Naive thymus-derived CD8-positive, alpha-beta T cell (primary cell): ENCODE results near the gene CYP27B1. TPM values are rescaled to one million over a fixed set of nuclear protein-coding genes. Genes with fewer than 3 reads are reported as not detected.
A peak's percentile ranks its signal among the peaks of the same experiment; 100 is the strongest.
"Not testable (repeated sequence)": the region's sequence is repeated elsewhere in the genome, so short reads cannot be mapped to it uniquely, and the experiment has no call there.

ENCODE experiments used
- ATAC-seq, 2 donors: fragments of 150-1000 bp; cut with Tn5 transposase in 1 of 2; sonication (Bioruptor Pico), chemical (Tn5 transposase) in 1 of 2; 1 replicate in 1 of 2; 2 replicates in 1 of 2; pipeline ENCODE4 v1.10.0; 2021; ENCODE audit warnings: mild to moderate bottlenecking in 2 of 2, moderate library complexity in 2 of 2
- POLR2A ChIA-PET: fragments of 350-600 bp; sonication (Branson Sonifier 250); formaldehyde crosslinking; loops from one replicate; lab custom pipeline; 2021; ENCODE audit warnings: antibody characterized with exemption; lab: Charles Lee
- DNase-seq, 10 donors: peaks; one replicate each; pipeline versions ENCODE4 v3.0.0 to v3.0.0-alpha.2; 2020 to 2022
- H3K27ac Mint-ChIP-seq, 10 donors: one replicate each; pipeline ENCODE4 v1.8.0; 2020 to 2022; ENCODE audit warnings: mild to moderate bottlenecking in 10 of 10, mixed read lengths in 10 of 10, moderate library complexity in 4 of 10, inconsistent platforms in 1 of 10
- H3K27me3 Mint-ChIP-seq, 5 donors: one replicate each; pipeline ENCODE4 v1.8.0; 2021 to 2022; ENCODE audit warnings: mixed read lengths in 5 of 5
- H3K36me3 Mint-ChIP-seq, 3 donors: one replicate each; pipeline ENCODE4 v1.8.0; 2020 to 2022; ENCODE audit warnings: mixed read lengths in 3 of 3, mild to moderate bottlenecking in 2 of 3, inconsistent platforms in 1 of 3
- H3K4me1 Mint-ChIP-seq, 4 donors: one replicate each; pipeline ENCODE4 v1.8.0; 2021 to 2022; ENCODE audit warnings: mixed read lengths in 4 of 4
- H3K4me3 Mint-ChIP-seq, 10 donors: one replicate each; pipeline ENCODE4 v1.8.0; 2020 to 2022; ENCODE audit warnings: mild to moderate bottlenecking in 10 of 10, mixed read lengths in 10 of 10, moderate library complexity in 6 of 10, inconsistent platforms in 1 of 10
- H3K9me3 Mint-ChIP-seq, 9 donors: one replicate each; pipeline ENCODE4 v1.8.0; 2020 to 2022; ENCODE audit warnings: mixed read lengths in 9 of 9, mild to moderate bottlenecking in 3 of 9, inconsistent platforms in 1 of 9, moderate library complexity in 1 of 9
- polyA plus RNA-seq, 3 donors: library from polyadenylated mRNA; unstranded; fragments of 300-500 nt; fragmentation: Illumina TruSeq; gene quantifications; one replicate each; pipeline ENCODE4 v1.2.3, GENCODE V29; 2021
- total RNA-seq, 8 experiments: library from RNA in 2 of 8; stranded (reverse) in 2 of 8; gene quantifications; one replicate each; pipeline ENCODE4 v1.2.3 and lab custom pipeline; 2021 to 2026

Gene CYP27B1
- total and polyA plus RNA-seq, 5 experiments from 2014 or later, result 1.4 to 1.6 TPM; not detected in 3

DNA sequence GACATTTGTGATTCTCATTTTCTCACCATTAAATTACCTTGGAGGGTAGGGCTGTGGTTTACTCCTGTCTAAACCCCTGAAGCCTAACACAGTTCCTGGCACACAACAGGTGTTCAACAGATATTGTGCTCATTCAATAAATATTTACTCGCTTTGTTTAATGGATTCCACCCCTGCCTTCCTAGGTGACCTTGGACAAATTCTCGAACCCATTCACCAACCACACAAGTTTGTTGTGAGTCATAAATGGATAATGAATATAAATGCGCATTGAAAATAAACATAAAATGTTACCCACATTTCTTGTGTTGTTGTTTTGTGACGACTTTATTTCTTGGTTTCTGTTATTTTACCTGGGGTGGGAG lies 15.3 kb upstream of the CYP27B1 start:
- DNase-seq (peak in 1 of 10 donors; percentile 16), ATAC-seq (no peak)
- Mint-ChIP-seq H3K4me3 (peak overlapping the region; percentile 99 to 100 (median 99)), H3K27ac (peak overlapping the region; percentile 97 to 100 (median 99)), H3K36me3 (peaks cover 0 to 22% (median 6%) of the 10 kb centered on the region in 3 donors), H3K27me3 (peaks cover 0 to 4% (median 0%) of the 10 kb centered on the region in 5 donors), H3K9me3 (no peaks in the 10 kb centered on the region), H3K4me1 (peaks cover 28 to 55% (median 48%) of the 10 kb centered on the region in 4 donors)
- POLR2A ChIA-PET, result interaction anchor here (0.9 to 2.8 kb wide), 14 partner anchors 10 to 261 kb away, joined by 3 to 20 read pairs (median 4); partner anchors contain the start of genes ATP23, CDK4, CTDSP2 and DDIT3

DNA sequence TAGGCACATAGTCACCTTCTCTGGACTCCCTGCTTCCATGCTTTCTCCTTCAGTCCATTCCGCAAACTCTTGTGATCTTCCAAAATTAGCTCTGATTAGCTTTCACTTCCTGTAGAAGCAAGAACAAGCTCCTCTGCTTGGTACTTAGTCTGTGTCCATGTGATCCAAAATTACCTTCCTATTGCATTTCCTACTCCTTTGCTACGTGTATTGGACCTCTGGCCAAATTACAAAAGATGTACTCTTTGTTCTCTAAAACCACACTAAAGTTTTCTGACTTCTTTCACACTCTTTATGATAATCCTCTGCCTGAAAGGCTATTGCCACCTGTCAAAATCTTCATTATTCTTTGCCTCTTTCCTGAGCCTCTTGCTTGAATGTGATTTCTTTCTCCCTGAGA lies 14.9 kb upstream of the CYP27B1 start:
- POLR2A ChIA-PET, result interaction anchor here (0.6 to 3.0 kb wide), 8 partner anchors 9 to 361 kb away, joined by 3 to 20 read pairs (median 6); partner anchors contain the start of genes CDK4, CTDSP2, EEF1AKMT3 and METTL1
- peaks cover 0 to 18% (median 4%) of the 10 kb centered on the region in 3 donors for H3K36me3 Mint-ChIP-seq
- peaks cover 28 to 55% (median 48%) of the 10 kb centered on the region in 4 donors for H3K4me1 Mint-ChIP-seq
- no peaks in the 10 kb centered on the region for H3K9me3 Mint-ChIP-seq
- DNase-seq, result no peak
- H3K4me3 Mint-ChIP-seq, result peak overlapping the region; percentile 10 to 100 (median 99)
- ATAC-seq, result no peak
- H3K27me3 Mint-ChIP-seq, result peaks cover 0 to 4% (median 0%) of the 10 kb centered on the region in 5 donors
- peak overlapping the region; percentile 91 to 100 (median 99) for H3K27ac Mint-ChIP-seq

DNA sequence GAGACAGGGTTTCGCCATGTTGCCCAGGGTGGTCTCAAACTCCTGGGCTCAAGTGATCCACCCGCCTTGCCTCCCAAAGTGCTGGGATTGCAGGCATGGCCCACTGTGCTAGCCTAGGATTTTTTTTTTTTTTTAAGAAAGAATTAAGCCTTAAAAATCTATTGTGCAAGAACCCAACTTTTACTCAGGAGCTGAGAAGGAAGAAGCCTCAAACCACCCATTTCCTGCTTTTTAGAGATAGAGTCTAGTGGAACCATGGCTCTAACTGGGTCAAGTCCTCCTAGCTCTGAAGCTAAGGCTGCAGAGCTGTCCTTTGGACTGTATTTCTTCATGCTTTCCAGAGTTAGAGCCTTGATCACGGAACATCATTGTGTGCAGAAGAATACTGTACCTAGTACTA lies 14.4 kb upstream of the CYP27B1 start:
- POLR2A ChIA-PET, result interaction anchor here (0.6 to 3.0 kb wide), 9 partner anchors 9 to 360 kb away, joined by 3 to 20 read pairs (median 5); partner anchors contain the start of genes CDK4, CTDSP2, EEF1AKMT3 and METTL1
- DNase-seq, result peak in 1 of 10 donors; percentile 11
- Mint-ChIP-seq H3K4me1 (peaks cover 27 to 53% (median 43%) of the 10 kb centered on the region in 4 donors), H3K4me3 (peak overlapping the region in 9 of 10 donors; percentile 10 to 100 (median 99)), H3K27ac (peak overlapping the region; percentile 45 to 100 (median 99)), H3K9me3 (no peaks in the 10 kb centered on the region), H3K36me3 (peaks cover 0 to 13% (median 4%) of the 10 kb centered on the region in 3 donors), H3K27me3 (peaks cover 0 to 4% (median 0%) of the 10 kb centered on the region in 5 donors)
- peak in 1 of 2 donors; percentile 23 for ATAC-seq

DNA sequence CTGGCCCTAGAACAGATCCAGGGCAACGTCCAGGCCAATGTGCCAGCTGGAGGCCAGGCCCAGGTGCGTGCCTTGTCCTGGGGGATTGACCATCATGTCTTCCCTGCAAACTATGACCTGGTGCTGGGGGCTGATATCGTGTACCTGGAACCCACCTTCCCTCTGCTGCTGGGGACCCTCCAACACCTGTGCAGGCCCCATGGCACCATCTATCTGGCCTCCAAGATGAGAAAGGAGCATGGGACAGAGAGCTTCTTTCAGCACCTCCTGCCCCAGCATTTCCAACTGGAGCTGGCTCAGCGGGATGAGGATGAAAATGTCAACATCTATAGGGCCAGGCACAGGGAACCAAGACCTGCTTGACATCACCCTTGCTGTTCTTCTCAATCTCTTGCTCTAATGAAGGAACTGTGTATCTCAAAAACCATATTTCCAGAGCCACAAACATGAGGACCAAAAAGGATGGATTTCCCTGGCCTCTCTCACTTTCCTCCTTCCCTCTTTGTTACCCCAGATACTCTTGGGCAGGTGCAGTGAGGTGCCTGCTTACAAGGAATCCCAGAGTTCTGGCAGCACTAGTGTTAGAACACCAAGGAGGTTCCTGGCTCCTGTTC lies 13.5 kb upstream of the CYP27B1 start:
- Mint-ChIP-seq H3K9me3 (no peaks in the 10 kb centered on the region), H3K27me3 (peaks cover 0 to 4% (median 0%) of the 10 kb centered on the region in 5 donors), H3K27ac (peak overlapping the region in 9 of 10 donors; percentile 45 to 100 (median 99)), H3K4me1 (peaks cover 30 to 52% (median 43%) of the 10 kb centered on the region in 4 donors), H3K36me3 (peaks cover 0 to 4% (median 4%) of the 10 kb centered on the region in 3 donors), H3K4me3 (peak overlapping the region in 2 of 10 donors; percentile 51 to 100)
- ATAC-seq (no peak), DNase-seq (no peak)
- POLR2A ChIA-PET, result interaction anchor here (1.3 to 3.0 kb wide), 2 partner anchors 22 to 24 kb away, joined by 4 to 9 read pairs; no protein-coding TSS in a partner anchor

DNA sequence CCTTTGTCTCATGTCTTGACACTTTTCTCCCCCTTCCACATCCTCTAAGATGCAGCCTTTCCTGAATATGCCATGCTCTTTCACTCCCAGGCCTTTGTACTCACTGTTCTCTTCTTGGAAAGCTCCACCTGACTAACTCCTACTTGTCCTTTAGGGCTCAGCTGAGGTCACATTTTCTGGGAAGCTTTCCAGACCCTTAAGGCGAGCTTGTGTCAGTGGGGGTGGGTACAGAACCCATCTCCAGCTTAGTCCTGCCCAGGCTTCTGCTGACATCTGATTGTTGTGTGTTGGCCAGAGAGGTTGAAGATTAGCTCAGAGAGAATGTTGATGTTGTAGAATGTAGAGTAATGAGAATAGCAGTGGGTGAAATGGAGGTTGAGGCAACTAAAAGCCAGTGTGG lies 12.9 kb upstream of the CYP27B1 start:
- H3K9me3 Mint-ChIP-seq, result no peaks in the 10 kb centered on the region
- H3K27ac Mint-ChIP-seq, result peak overlapping the region in 7 of 10 donors; percentile 6 to 100 (median 76)
- peaks cover 0 to 4% (median 0%) of the 10 kb centered on the region in 5 donors for H3K27me3 Mint-ChIP-seq
- H3K4me1 Mint-ChIP-seq, result peaks cover 30 to 52% (median 43%) of the 10 kb centered on the region in 4 donors
- DNase-seq (no peak), ATAC-seq (no peak)
- H3K36me3 Mint-ChIP-seq, result peaks cover 0 to 4% (median 4%) of the 10 kb centered on the region in 3 donors
- no peak overlapping the region for H3K4me3 Mint-ChIP-seq
- POLR2A ChIA-PET, result interaction anchor here (1.3 to 3.0 kb wide), 2 partner anchors 21 to 23 kb away, joined by 4 to 9 read pairs; no protein-coding TSS in a partner anchor

DNA sequence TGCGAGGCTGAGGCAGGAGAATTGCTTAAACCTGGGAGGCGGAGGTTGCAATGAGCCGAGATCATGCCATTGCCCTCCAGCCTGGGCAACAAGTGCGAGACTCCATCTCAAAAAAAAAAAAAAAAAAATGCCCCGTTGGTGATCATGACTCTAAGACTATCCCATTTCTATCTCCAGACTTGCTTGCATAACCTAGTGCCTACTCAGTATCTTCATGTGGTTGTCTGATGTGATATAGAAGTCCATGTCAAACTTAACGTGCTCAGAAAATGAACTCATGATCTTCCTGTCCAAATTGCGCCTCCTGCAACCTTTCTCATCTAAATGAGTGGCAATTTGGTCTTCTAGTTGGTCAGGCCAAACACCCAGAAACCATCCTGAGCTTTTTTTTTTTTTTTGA lies 11.0 kb upstream of the CYP27B1 start:
- no peaks in the 10 kb centered on the region for H3K9me3 Mint-ChIP-seq
- H3K27me3 Mint-ChIP-seq, result peaks cover 0 to 4% (median 0%) of the 10 kb centered on the region in 5 donors
- POLR2A ChIA-PET, result interaction anchor here (1.0 kb wide), 1 partner anchor 12 kb away, joined by 3 read pairs; no protein-coding TSS in a partner anchor
- ATAC-seq (no peak), DNase-seq (no peak)
- H3K36me3 Mint-ChIP-seq, result peaks cover 0 to 4% (median 0%) of the 10 kb centered on the region in 3 donors
- no peak overlapping the region for H3K27ac Mint-ChIP-seq
- H3K4me3 Mint-ChIP-seq, result no peak overlapping the region
- peaks cover 25 to 43% (median 36%) of the 10 kb centered on the region in 4 donors for H3K4me1 Mint-ChIP-seq

DNA sequence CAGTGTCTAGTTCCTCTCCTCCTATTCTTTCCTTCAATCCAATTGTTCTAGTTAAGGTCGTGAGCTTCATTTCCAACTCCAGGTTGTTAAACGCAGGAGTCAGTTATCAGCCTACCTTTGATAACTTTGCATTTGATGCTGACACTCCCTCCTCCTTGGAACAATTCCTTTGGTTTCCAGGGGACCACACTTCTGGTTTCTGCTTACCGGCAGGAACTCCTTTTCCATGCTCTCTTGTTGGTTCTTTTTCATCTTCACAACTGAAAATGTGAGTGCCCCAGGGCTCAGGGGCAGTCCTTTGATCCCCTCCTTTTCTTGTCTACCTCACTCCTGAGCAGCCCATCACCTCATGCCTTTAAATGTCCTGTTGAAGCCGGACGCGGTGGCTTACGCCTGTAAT lies 10.5 kb upstream of the CYP27B1 start:
- H3K27ac Mint-ChIP-seq, result no peak overlapping the region
- no peaks in the 10 kb centered on the region for H3K36me3 Mint-ChIP-seq
- H3K4me1 Mint-ChIP-seq, result peaks cover 22 to 39% (median 32%) of the 10 kb centered on the region in 4 donors
- H3K4me3 Mint-ChIP-seq, result no peak overlapping the region
- ATAC-seq (no peak), DNase-seq (no peak)
- H3K27me3 Mint-ChIP-seq, result peaks cover 0 to under 1% (median 0%) of the 10 kb centered on the region in 5 donors
- POLR2A ChIA-PET, result no interaction called here
- H3K9me3 Mint-ChIP-seq, result no peaks in the 10 kb centered on the region

DNA sequence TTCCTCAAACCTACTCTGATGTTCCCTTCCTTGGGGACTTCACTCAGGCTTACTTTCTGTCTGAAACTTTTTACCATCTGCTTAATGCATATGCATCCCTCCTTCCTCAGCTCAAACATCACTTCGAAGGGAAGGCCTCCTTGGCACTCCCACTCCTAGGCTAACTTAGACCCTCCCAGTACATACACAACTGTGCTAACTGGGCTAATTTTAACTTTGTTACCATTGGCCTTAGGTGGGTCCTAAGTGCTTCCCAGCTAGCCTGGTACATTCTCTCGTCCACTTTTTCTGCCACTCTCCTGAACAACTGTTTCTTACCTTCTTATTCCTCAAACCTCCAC lies 9.3 kb upstream of the CYP27B1 start:
- POLR2A ChIA-PET, result no interaction called here
- H3K27ac Mint-ChIP-seq, result peak overlapping the region in 2 of 10 donors; percentile 56 to 57
- DNase-seq, result no peak
- no peaks in the 10 kb centered on the region for H3K9me3 Mint-ChIP-seq
- H3K36me3 Mint-ChIP-seq, result no peaks in the 10 kb centered on the region
- ATAC-seq, result no peak
- peaks cover 21 to 35% (median 29%) of the 10 kb centered on the region in 4 donors for H3K4me1 Mint-ChIP-seq
- no peaks in the 10 kb centered on the region for H3K27me3 Mint-ChIP-seq
- H3K4me3 Mint-ChIP-seq, result no peak overlapping the region

DNA sequence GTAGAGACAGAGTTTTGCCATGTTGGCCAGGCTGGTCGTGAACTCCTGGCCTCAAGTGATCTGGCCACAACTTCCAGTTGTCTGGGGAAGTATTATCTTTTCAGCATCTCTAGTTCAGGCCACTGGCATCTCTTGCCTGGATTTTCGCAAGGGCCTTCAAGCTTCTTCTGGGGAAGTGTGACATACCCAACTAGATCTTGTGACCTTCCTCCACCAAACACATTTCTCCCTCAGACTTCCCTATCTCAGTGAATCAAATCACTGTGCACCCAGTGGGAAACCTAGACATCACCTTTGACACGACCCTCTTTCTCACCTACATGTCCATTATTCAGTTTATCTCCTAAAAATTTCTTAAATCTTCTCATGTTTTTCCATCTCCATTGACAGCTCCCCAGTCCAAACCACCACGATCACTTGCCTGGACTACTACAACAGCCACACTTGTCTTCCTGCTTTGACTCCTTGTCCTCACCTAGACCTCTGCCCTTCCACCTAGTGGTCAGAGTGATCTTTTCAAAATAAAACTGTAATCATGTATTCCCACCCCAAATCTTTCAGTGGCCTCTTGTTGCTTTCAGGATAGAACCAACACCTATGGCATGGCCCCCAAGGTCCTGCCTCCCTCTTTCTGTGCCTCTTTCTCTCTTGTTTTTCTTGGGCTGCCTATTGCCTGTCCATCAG lies 8.8 kb upstream of the CYP27B1 start:
- Mint-ChIP-seq H3K36me3 (no peaks in the 10 kb centered on the region), H3K27me3 (no peaks in the 10 kb centered on the region), H3K4me1 (peaks cover 21 to 32% (median 28%) of the 10 kb centered on the region in 4 donors), H3K9me3 (no peaks in the 10 kb centered on the region), H3K4me3 (peak overlapping the region in 5 of 10 donors; percentile 3 to 43 (median 15)), H3K27ac (peak overlapping the region in 3 of 10 donors; percentile 36 to 57 (median 56))
- ATAC-seq (no peak), DNase-seq (no peak)
- POLR2A ChIA-PET, result interaction anchor here (1.7 kb wide), 1 partner anchor 8 kb away, joined by 8 read pairs; no protein-coding TSS in a partner anchor

DNA sequence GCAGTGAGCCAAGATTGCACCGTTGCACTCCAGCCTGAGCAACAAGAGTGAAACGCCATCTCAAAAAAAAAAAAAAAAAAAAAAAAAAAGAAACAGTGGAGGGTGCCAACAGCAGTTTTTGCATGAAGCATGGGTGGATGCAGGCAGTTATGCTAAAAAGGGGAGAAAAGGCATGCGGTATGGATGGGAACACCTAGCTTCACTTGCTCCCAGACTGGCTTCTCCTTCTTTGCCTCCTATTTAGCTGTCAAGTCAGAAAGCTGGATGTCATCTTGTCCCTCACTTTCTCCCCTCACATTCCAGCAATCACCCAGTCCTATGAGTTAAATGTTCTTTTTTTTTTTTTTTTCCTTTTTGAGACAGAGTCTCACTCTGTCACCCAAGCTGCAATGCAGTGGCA lies 8.2 kb upstream of the CYP27B1 start:
- Mint-ChIP-seq H3K9me3 (no peaks in the 10 kb centered on the region), H3K36me3 (peaks cover 0 to 4% (median 0%) of the 10 kb centered on the region in 3 donors), H3K27ac (peak overlapping the region in 1 of 10 donors; percentile 53), H3K27me3 (no peaks in the 10 kb centered on the region), H3K4me1 (peaks cover 17 to 28% (median 27%) of the 10 kb centered on the region in 4 donors), H3K4me3 (peak overlapping the region in 2 of 10 donors; percentile 26 to 43)
- ATAC-seq, result no peak
- POLR2A ChIA-PET, result interaction anchor here (1.7 kb wide), 1 partner anchor 8 kb away, joined by 8 read pairs; no protein-coding TSS in a partner anchor
- DNase-seq, result no peak

DNA sequence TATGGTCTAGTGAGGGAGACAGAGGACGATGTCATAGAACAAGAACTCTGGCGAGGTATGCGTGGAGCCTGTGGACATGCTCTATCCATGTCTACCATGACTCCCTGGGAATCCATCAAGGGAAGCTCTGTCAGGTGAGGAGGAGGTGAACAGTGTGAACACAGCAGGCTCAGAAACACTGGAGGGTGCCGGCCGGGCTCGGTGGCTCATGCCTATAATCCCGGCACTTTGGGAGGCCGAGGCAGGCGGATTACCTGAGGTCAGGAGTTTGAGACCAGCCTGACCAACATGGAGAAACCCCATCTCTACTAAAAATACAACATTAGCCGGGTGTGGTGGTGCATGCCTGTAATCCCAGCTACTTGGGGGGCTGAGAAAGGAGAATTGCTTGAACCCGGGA lies 7.8 kb upstream of the CYP27B1 start:
- ATAC-seq, DNase-seq, H3K36me3 Mint-ChIP-seq, H3K9me3 Mint-ChIP-seq, H3K4me3 Mint-ChIP-seq, H3K27ac Mint-ChIP-seq, H3K27me3 Mint-ChIP-seq: not testable (repeated sequence)
- POLR2A ChIA-PET, result interaction anchor here (1.7 kb wide), 1 partner anchor 9 kb away, joined by 8 read pairs; no protein-coding TSS in a partner anchor
- H3K4me1 Mint-ChIP-seq, result peaks cover 17 to 31% (median 26%) of the 10 kb centered on the region in 4 donors
